ENCODE measurements around the gene CACNA2D1. TPM values are rescaled to one million over a fixed set of nuclear protein-coding genes. Genes with fewer than 3 reads are reported as not detected.
"Not testable (repeated sequence)": the region's sequence is repeated elsewhere in the genome, so short reads cannot be mapped to it uniquely, and the experiment has no call there.

CACNA2D1 gene
- total RNA-seq, 1 experiment from 2014 or later, result 25.4 TPM

- H3K36me3 ChIP-seq, result no peaks in the 10 kb centered on the region
- H3K9me3 ChIP-seq (replicated peaks), result 0 out of 2 replicates have a peak, but pooled peaks cover 3% of the 10 kb centered on the region
- no peaks in the 10 kb centered on the region for H3K4me1 ChIP-seq
- no peak for DNase-seq
- no peak overlapping the region for H3K4me3 ChIP-seq
- H3K27me3 ChIP-seq, result no peaks in the 10 kb centered on the region
- H3K27ac ChIP-seq, result no peak overlapping the region
These were observed 50.3 kb downstream of the CACNA2D1 start for GRCh38 chr7:82393076-82393839.

- 0 out of 2 replicates have a peak, but pooled peaks cover 3% of the 10 kb centered on the region for H3K9me3 ChIP-seq (replicated peaks)
- H3K4me3 ChIP-seq, result no peak overlapping the region
- no peak for DNase-seq
- H3K4me1 ChIP-seq, result no peaks in the 10 kb centered on the region
- no peaks in the 10 kb centered on the region for H3K36me3 ChIP-seq
- H3K27me3 ChIP-seq, result no peaks in the 10 kb centered on the region
- H3K27ac ChIP-seq, result no peak overlapping the region
These were observed 52.6 kb downstream of the CACNA2D1 start for GRCh38 chr7:82390936-82391335.

DNA sequence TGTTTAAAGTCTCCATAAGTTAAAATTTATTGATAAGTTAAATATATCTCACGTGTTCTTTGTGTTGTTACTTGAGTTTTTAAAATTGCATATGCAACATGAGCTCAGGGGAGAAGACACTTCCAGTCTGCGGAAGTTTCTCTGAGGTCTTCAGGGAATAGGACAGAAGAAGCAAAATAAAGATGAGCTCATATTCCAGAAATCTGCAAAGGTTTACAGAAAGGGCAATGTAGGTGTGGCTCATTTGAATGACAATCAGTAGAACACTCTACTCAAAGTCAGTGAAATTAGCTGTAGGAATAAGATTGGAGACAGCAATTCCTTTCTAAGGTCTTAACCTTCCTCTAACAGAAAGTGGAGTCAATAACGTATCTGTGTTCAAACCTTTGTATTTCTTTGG, 53.7 kb downstream of the CACNA2D1 start:
- Histone ChIP-seq H3K9me3 (replicated peaks) (0 out of 2 replicates have a peak, but pooled peaks cover 3% of the 10 kb centered on the region), H3K4me3 (no peak overlapping the region), H3K27me3 (no peaks in the 10 kb centered on the region), H3K36me3 (no peaks in the 10 kb centered on the region), H3K4me1 (no peaks in the 10 kb centered on the region), H3K27ac (no peak overlapping the region)
- DNase-seq, result no peak

- no peaks in the 10 kb centered on the region for H3K36me3 ChIP-seq
- no peak for DNase-seq
- H3K27me3 ChIP-seq, result no peaks in the 10 kb centered on the region
- H3K4me1 ChIP-seq, result no peaks in the 10 kb centered on the region
- 0 out of 2 replicates have a peak, but pooled peaks cover 3% of the 10 kb centered on the region for H3K9me3 ChIP-seq (replicated peaks)
- no peak overlapping the region for H3K4me3 ChIP-seq
- H3K27ac ChIP-seq, result no peak overlapping the region
These were observed 55.4 kb downstream of the CACNA2D1 start for GRCh38 chr7:82388138-82388537.

- not testable (repeated sequence) for H3K27ac ChIP-seq; H3K9me3 ChIP-seq (replicated peaks); DNase-seq; H3K4me3 ChIP-seq; H3K36me3 ChIP-seq; H3K4me1 ChIP-seq; H3K27me3 ChIP-seq
These were observed 57.0 kb downstream of the CACNA2D1 start for GRCh38 chr7:82386571-82386970.

GRCh38 chr7:82384779-82385178, 58.8 kb downstream of the CACNA2D1 start:
- no peak overlapping the region for H3K4me3 ChIP-seq
- 0 out of 2 replicates have a peak, but pooled peaks cover 2% of the 10 kb centered on the region for H3K4me1 ChIP-seq
- H3K9me3 ChIP-seq (replicated peaks), result no peaks in the 10 kb centered on the region
- H3K27ac ChIP-seq, result no peak overlapping the region
- no peak for DNase-seq
- H3K27me3 ChIP-seq, result no peaks in the 10 kb centered on the region
- no peaks in the 10 kb centered on the region for H3K36me3 ChIP-seq

GRCh38 chr7:82384051-82384464, 59.5 kb downstream of the CACNA2D1 start:
- Histone ChIP-seq H3K36me3 (no peaks in the 10 kb centered on the region), H3K4me1 (0 out of 2 replicates have a peak, but pooled peaks cover 2% of the 10 kb centered on the region), H3K27me3 (no peaks in the 10 kb centered on the region), H3K9me3 (replicated peaks) (no peaks in the 10 kb centered on the region), H3K4me3 (no peak overlapping the region), H3K27ac (no peak overlapping the region)
- DNase-seq, result no peak

DNA sequence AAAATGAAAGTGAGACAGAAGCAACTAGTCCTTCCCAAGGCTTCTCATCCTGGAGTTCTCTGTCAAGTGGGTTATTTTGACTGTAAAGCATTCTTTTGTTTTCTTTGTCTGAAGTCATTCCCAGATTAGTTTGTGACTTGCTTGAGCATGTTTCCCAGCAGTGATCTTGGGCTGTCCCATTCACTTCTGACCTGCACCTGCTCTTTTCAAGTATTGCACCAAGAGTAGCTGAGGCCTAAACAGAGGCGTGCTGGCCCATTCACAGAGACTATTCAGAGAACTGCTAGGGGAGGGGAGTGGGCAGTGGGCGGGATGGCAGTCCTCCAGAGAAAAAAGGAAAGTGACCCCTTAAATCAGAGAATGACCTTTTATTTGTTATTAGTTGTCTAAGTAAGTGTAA, 61.3 kb downstream of the CACNA2D1 start:
- Histone ChIP-seq H3K27me3 (no peaks in the 10 kb centered on the region), H3K4me3 (no peak overlapping the region), H3K27ac (no peak overlapping the region), H3K4me1 (0 out of 2 replicates have a peak, but pooled peaks cover 2% of the 10 kb centered on the region), H3K9me3 (replicated peaks) (no peaks in the 10 kb centered on the region), H3K36me3 (no peaks in the 10 kb centered on the region)
- peak; percentile 17 to 57 for DNase-seq

GRCh38 chr7:82376739-82377138, 66.8 kb downstream of the CACNA2D1 start:
- Histone ChIP-seq H3K9me3 (replicated peaks) (no peaks in the 10 kb centered on the region), H3K27me3 (no peaks in the 10 kb centered on the region), H3K4me1 (no peaks in the 10 kb centered on the region), H3K4me3 (no peak overlapping the region), H3K36me3 (no peaks in the 10 kb centered on the region), H3K27ac (no peak overlapping the region)
- no peak for DNase-seq

- Histone ChIP-seq H3K27me3 (no peaks in the 10 kb centered on the region), H3K9me3 (replicated peaks) (no peaks in the 10 kb centered on the region), H3K36me3 (no peaks in the 10 kb centered on the region), H3K27ac (no peak overlapping the region), H3K4me1 (no peaks in the 10 kb centered on the region), H3K4me3 (no peak overlapping the region)
- no peak for DNase-seq
These were observed 67.9 kb downstream of the CACNA2D1 start for GRCh38 chr7:82375713-82376112.

DNA sequence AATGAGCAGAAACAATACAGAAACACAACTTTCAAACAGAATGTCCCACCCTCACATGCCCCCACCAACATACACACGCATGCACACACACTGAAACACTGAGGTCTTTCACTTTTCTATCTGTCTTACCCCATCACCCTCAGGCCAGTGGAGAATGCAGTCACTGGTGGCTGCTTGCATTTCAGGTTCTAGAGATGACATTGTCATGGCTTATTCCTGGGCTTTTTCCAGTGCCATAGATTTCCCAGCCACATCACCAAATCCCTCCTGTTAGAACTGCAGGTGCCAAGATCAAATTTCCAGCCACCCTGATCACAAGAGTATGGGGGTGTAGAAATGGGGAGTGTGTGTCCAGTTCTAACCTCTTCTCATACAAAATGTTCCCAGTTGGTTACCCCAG, 68.4 kb downstream of the CACNA2D1 start:
- Histone ChIP-seq H3K4me3 (no peak overlapping the region), H3K27ac (no peak overlapping the region), H3K27me3 (no peaks in the 10 kb centered on the region), H3K36me3 (no peaks in the 10 kb centered on the region), H3K4me1 (no peaks in the 10 kb centered on the region), H3K9me3 (replicated peaks) (no peaks in the 10 kb centered on the region)
- DNase-seq, result no peak

DNA sequence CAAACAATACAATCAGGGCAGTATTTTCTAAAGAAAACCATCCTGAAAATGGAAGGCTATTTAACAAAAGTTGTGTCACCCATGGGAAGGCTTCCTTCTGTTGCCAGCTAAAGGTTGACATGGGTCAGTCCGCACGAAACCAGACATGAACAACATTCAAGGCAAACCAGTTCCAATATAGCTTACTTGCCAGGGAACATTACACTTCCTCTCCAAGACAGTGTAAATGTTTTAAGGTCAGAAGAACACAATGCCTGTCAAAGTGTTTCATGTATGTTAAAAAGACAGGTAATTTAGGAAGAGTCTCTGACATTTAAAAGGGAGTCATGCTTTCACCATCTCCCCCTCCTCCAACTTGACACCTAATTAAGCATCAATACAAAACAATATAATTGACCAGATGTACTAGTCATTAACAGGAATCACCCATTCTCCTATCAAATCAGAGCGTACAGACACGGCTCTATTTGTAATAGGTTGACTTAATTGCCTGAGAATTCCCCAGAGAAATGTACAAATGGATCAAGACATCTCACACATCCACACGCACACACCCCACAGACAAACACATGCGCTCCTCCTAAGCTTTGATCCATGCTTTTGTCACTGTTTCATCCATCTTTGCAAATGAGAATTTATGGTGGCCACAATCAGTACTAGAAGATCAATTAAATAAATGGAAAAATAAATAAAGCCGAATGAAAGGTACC, 69.5 kb downstream of the CACNA2D1 start:
- Histone ChIP-seq H3K4me1 (no peaks in the 10 kb centered on the region), H3K27ac (no peak overlapping the region), H3K36me3 (no peaks in the 10 kb centered on the region), H3K27me3 (no peaks in the 10 kb centered on the region), H3K4me3 (no peak overlapping the region), H3K9me3 (replicated peaks) (no peaks in the 10 kb centered on the region)
- no peak for DNase-seq

DNA sequence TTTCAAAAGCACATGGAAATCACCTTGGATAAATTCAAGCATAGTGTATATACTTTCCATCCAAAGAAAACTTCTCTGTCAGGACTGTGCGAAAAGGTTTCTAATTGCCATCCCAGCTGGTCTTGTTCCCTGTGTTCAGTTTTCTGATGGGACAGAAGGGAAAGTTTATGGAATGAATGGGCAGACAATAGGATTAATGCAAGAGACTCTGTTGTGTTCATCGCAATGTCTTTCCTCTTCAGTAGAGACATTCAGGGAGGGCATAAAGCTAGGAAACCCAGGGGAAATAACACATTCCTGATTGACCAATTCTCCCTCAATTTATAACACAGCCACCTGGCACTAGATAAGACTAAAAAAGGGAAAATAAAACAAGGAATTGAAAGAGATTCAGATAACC, 78.9 kb downstream of the CACNA2D1 start:
- Histone ChIP-seq H3K4me1 (no peaks in the 10 kb centered on the region), H3K27ac (no peak overlapping the region), H3K9me3 (replicated peaks) (peaks cover 3% of the 10 kb centered on the region; the same call in 1 of the 2 replicates), H3K27me3 (no peaks in the 10 kb centered on the region), H3K4me3 (no peak overlapping the region), H3K36me3 (no peaks in the 10 kb centered on the region)
- no peak for DNase-seq

DNA sequence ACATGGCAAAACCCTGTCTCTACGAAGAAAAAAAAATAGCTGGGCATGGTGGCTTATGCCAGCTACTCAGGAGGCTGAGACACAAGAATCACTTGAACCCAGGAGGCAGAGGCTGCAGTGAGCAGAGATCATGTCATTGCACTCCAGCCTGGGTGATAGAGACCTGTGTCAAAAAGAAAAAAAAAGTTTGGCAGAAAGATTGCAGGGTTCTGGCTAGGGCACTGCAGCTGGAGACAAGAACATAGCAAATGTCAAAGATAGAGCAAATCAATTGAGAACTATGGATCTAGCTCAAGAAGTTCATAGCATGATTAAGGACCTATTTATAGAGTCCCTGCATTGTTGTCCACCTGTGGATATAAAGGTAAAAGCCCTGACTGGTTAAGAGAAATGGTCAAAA, 79.5 kb downstream of the CACNA2D1 start:
- Histone ChIP-seq H3K4me3 (no peak overlapping the region), H3K9me3 (replicated peaks) (peaks cover 3% of the 10 kb centered on the region; the same call in 1 of the 2 replicates), H3K36me3 (no peaks in the 10 kb centered on the region), H3K27ac (no peak overlapping the region), H3K4me1 (no peaks in the 10 kb centered on the region), H3K27me3 (no peaks in the 10 kb centered on the region)
- DNase-seq, result no peak

- no peak for DNase-seq
- H3K27me3 ChIP-seq, result no peaks in the 10 kb centered on the region
- H3K4me3 ChIP-seq, result no peak overlapping the region
- H3K4me1 ChIP-seq, result no peaks in the 10 kb centered on the region
- no peaks in the 10 kb centered on the region for H3K36me3 ChIP-seq
- H3K27ac ChIP-seq, result no peak overlapping the region
- peaks cover 3% of the 10 kb centered on the region; the same call in 1 of the 2 replicates for H3K9me3 ChIP-seq (replicated peaks)
These were observed 81.4 kb downstream of the CACNA2D1 start for GRCh38 chr7:82362129-82362706.
